Islet precursor cell (in vitro differentiated cells): ENCODE measurements around the gene CAP1.

Experiments used
- DNase-seq: peaks from one replicate; pipeline ENCODE4 v3.0.0-alpha.2; 2018

The CAP1 gene

GRCh38 chr1:40059338-40059959, 18.9 kb downstream of the CAP1 start:
- no peak for DNase-seq

- DNase-seq = no peak
These were observed 19.6 kb downstream of the CAP1 start for GRCh38 chr1:40059960-40060750.

GRCh38 chr1:40064797-40065499, 24.4 kb downstream of the CAP1 start:
- no peak for DNase-seq

- no peak for DNase-seq
These were observed 26.5 kb downstream of the CAP1 start for GRCh38 chr1:40067023-40067422.

GRCh38 chr1:40067851-40068250, 27.3 kb downstream of the CAP1 start:
- no peak for DNase-seq

GRCh38 chr1:40072142-40072541, 31.6 kb downstream of the CAP1 start:
- DNase-seq = no peak

- no peak for DNase-seq
These were observed 32.5 kb downstream of the CAP1 start for GRCh38 chr1:40073062-40073461.

GRCh38 chr1:40075266-40075665, 34.7 kb downstream of the CAP1 start:
- no peak for DNase-seq

- no peak for DNase-seq
These were observed 36.4 kb downstream of the CAP1 start for GRCh38 chr1:40076895-40077312.

- DNase-seq = peak; percentile 85
These were observed 38.2 kb downstream of the CAP1 start for GRCh38 chr1:40078512-40079333.

- no peak for DNase-seq
These were observed 39.4 kb downstream of the CAP1 start for GRCh38 chr1:40079774-40080400.

GRCh38 chr1:40081871-40082270, 41.3 kb downstream of the CAP1 start:
- DNase-seq = no peak

- DNase-seq = peak; percentile 82
These were observed 44.2 kb downstream of the CAP1 start for GRCh38 chr1:40084750-40085149.

GRCh38 chr1:40090652-40091355, 50.3 kb downstream of the CAP1 start:
- DNase-seq = no peak

- no peak for DNase-seq
These were observed 51.7 kb downstream of the CAP1 start for GRCh38 chr1:40092241-40092640.

- DNase-seq = no peak
These were observed 52.4 kb downstream of the CAP1 start for GRCh38 chr1:40092706-40093639.

GRCh38 chr1:40094466-40095110, 54.1 kb downstream of the CAP1 start:
- DNase-seq = no peak

- no peak for DNase-seq
These were observed 55.3 kb downstream of the CAP1 start for GRCh38 chr1:40095806-40096205.

GRCh38 chr1:40096646-40096976, 56.1 kb downstream of the CAP1 start:
- no peak for DNase-seq
